NCI-H2227 (cell line): ENCODE measurements around the gene PPP1R1B.

Experiments used
- DNase-seq: peaks from one replicate; lab custom pipeline; 2025; ENCODE audit not compliant: unreplicated experiment; lab: John Stamatoyannopoulos, UW

The PPP1R1B gene

GRCh38 chr17:39666231-39666600 is 39.5 kb downstream of the PPP1R1B start:
- no peak for DNase-seq

DNA sequence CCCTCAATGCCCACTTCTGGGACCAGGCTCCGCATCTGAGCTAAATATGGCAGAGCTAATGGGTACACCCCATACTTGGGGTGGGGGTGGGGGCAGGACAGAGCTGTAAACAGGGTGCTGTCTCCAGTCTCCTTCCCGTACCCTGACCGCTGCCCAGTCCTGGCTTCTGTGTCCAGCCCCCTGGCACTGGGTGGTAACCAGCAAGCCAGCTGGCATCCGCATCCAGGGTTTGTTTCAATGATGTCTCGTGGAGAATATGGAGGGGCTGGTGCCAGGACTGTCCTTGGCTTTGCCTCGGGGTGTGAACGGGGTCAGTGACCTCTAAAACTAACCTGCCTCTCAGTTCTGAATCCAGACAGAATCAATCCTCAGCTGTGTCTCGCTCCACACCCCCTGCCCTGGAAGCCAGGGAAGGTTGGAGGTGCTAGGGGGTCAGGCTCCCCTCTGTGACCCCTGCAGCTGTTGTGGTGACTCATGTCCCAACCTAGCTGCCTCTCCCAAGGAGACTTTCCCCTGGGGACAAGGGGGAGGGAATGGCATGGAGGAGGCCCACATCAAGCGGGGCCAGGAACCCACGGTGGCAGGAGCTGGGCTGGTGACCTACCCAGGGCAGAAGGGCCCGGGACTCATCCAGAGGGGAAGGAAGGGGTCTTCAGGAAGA is 40.0 kb downstream of the PPP1R1B start:
- no peak for DNase-seq

DNA sequence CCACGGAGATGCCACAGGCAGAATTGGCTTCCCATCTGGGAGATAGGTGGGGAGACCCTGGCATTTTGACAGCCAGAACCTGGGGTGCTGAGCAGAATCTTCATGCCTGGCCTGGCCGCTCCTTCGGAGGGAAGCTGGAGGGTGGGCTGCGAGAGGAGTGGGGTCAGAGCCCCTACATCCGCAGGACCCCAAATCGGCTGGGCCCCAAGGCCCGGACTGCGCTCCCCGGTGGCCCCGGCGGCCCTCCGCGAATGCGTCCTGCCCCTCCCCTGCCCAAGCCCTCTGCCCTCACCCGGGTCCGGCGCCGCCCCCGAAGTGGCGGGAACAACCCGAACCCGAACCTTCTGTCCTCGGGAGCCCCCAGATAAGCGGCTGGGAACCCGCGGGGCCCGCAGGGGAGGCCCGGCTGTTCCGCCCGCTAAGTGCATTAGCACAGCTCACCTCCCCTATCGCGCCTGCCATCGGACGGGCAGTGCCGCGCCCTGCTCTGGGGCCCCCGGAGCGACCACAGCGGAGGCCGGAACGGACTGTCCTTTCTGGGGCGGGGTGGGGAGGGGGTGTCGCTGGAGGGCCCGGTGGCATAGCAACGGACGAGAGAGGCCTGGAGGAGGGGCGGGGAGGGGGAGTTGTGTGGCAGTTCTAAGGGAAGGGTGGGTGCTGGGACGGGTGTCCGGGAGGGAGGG is 40.7 kb downstream of the PPP1R1B start:
- DNase-seq = no peak

DNA sequence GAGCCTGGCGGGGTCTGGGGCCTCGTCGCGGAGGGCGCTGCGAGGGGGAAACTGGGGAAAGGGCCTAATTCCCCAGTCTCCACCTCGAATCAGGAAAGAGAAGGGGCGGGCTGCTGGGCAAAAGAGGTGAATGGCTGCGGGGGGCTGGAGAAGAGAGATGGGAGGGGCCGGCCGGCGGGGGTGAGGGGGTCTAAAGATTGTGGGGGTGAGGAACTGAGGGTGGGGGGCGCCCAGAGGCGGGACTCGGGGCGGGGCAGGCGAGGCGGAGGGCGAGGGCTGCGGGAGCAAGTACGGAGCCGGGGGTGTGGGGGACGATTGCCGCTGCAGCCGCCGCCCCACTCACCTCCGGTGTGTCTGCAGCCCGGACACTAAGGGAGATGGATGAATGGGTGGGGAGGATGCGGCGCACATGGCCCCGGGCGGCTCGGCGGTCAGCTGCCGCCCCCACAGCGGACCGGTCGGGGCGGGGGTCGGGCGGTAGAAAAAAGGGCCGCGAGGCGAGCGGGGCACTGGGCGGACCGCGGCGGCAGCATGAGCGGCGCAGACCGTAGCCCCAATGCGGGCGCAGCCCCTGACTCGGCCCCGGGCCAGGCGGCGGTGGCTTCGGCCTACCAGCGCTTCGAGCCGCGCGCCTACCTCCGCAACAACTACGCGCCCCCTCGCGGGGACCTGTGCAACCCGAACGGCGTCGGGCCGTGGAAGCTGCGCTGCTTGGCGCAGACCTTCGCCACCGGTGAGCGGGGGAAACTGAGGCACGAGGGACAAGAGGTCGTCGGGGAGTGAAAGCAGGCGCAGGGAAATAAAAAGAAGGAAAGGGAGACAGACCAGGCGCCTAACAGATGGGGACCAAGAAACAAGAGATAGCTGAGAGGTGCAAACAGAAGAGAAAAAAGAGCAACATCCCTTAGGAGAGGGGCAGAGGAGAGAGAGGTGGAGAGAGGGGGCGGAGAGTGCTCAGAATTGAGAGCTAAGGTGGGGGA is 41.5 kb downstream of the PPP1R1B start, which contains the start of gene PNMT:
Gene PNMT, plus strand, starts transcription at position 509 of the 980 bp plus-strand sequence. Its CDS starts 23 bp downstream, at position 532.
- peak; percentile 74 for DNase-seq

GRCh38 chr17:39669897-39670735 is 43.4 kb downstream of the PPP1R1B start:
- DNase-seq = no peak

DNA sequence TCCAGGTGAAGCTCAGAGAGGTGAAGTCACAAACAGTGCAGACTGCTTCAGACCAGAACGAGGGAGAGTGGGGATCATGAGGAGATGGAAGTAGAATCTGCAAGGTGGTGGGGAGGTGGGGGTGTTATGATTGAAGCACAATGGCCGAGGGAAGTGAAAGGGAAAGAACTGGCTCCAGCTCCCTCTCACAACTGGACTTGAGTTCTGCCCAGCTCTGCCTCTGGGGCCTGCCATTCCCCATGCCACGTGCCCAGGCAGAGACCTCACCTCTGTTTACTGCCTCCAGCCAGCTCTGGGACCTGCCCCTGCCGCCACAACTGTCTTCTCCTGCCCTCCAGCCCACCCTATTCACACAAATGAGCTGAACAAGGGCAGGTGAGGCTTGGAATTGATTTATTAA is 44.0 kb downstream of the PPP1R1B start:
- no peak for DNase-seq

DNA sequence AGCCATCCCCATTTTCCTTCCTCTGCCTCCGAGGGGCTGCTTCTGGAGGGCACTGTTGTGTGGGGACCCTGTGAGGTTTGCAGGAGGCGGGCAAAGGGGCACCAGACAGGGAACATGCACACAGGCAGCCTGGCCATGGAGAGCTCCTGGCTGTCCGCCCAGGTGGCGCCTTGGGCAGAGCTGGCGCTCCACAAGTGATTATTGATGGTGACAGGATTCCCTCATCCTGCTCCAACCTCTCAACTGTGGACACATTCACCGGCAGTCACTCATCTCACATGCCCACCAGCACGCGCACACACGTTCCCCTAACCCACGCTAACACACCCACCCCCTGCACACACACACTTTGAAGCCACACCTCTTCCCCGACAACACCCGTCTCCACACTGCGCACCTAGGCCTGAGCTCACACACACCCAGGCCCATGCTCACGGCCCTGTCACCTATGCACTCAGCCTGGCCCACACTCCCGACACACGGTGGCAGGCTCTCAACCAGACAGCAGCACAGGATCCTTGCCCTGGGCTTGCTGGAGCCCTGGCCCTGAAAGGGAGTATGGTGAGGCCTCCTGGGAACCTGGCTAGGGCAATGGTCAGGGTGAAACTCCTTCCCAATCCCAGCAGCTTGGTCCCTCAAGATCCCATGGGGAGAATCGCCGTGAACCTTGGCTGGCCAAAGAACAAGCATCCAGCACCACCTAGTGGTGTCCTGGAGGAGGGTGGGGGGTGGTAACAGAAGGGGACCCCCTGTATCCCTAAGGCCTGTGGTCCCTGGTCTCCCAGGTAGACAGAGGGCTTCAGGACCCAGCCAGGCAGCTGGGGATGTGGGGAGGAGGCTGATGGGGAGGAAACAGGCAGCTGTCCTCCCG is 45.1 kb downstream of the PPP1R1B start:
- DNase-seq = peak; percentile 38

DNA sequence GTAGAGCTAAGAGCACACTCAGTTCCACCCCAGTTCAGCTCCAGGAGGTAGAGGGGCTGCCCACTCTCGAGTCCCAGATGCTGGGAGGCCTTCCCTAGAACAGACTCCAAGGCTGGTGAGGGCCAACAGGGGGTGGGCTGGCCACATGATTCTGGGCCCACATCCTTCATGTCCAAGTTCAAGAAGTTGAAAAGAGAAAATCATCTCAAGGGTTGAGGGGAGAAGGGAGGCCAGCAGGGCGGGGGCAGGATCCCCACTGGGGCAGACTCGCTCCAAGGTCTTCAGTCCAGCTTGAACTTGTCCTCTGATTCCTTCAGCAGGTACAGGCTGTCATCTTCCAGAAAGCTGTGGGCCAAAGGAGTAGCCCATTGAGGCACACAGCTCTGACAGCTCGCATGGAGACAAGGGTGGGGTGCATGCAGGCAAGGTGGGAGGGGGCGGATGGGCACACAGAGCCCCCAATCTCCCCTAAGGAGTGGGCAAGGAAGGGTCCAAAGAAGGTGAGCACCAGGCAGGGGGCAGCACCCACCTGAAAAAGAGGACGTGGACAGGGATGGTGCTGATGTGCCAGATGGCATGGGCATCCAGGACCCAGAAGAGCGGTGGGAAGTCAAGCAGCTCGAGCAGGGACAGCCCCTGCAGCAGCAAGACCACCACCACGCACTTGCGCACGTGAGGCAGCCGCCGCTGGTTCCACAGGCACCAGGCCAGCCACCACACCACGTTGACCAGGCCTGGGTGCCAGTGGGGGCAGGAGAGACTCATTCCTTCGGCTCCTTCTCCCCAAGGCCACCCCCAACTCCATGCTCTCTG is 46.0 kb downstream of the PPP1R1B start:
- DNase-seq = no peak

- DNase-seq = no peak
These were observed 46.8 kb downstream of the PPP1R1B start for GRCh38 chr17:39673335-39674081.

DNA sequence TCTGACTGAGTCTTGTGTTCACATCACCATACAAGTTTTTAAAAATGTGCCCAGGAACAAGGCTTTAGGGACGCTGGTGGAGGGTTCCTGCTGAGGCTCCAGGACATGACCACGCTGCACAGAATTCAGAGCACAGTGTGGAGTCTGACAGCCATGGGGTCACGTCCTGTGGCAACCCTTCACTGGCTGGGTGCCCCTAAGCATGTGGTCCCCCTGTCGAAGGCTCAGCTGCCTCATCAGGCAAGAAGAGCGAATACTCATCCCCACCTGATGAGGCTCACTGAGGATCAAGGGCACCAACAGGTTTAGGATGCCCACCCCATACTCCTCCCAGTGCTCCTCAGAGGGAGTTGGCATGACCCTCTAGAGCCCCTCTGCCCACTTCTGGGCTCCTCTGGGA is 47.4 kb downstream of the PPP1R1B start:
- no peak for DNase-seq

DNA sequence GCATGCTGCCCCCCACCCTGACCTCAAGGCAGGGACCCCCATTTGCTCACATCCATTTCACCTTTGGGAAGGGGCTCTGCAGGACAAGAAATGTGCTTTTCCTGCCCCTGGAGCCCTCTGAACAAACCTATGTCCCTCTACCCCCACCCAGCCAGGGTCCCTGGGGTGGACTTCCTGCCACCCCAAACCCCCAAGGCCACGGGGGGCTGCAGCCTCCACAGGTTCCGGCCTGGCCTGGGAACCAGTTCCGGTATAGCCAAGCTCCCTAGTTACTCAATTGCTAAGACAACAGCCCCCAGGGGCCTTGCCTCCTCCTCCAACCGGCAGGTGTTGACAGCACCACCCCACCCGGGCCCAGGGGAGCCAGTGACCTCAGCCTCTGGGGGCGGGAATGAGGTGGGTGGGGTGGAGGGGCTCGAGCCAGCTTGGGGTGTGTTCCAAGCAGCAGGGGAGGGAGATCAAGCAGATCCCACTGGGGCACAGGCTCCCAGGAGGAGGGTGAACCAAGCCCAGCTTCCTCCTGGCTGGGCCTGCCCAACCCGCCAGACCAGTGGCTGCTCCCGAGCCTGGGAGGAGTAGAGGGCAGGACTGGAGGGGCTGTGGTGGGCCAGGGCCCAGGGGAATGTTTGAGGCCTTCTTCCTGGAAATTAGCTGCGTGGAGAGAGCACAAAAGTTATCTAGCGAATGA is 48.1 kb downstream of the PPP1R1B start:
- DNase-seq = no peak

DNA sequence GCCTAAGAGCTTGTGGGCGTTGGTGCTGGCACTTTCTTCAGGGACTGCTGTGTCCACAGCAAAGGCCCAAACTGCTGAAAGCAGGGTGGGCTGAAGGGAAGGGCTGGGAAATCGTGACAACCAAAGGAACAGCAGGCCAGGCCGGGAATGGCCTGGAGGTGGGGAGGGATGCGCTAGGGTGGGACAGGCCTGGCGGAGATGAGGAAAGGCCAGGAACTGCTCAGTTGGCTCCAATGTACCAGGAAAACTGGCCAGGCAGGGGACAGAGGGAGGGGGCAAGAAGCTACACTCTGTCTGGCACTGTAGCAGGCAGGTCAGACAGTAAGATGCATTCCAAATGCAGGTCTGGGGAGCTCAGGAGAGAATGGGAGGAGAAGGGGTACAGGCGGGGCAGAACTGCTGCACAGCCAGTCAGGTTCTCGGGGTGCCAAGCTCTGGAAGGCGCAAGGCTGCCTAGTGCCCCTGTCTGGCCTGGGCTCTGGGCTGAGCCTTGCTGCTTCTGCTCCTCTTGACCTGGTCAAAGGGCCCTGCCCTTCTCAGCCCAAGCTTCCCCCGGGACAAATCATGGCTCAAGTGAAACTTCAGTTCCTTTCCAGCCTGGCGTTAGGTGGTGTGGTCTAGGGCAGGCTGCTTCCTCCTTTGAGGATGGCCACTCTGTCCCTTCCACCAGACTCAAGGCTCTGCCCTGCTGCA is 48.8 kb downstream of the PPP1R1B start:
- DNase-seq = no peak

GRCh38 chr17:39676198-39676819 is 49.6 kb downstream of the PPP1R1B start:
- peak; percentile 45 for DNase-seq

DNA sequence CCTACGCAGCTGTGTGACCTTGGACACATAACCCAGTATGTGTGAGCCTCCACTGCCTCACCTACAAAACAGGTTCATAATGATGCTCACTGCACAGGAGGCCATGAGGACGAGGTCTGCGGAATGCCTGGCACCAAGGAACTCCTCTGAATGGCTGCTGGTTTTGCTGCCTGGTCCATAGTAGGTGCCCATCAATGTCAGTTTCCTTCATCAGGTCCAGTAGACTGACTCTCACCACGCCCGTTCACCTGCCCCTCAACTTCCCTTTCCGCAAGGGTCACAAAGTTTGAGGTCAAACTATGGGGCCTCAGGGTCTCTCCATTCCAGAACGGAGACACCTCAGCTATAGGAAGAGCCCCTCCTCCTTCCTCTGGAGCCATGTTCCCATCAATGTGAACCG is 50.3 kb downstream of the PPP1R1B start:
- DNase-seq = no peak

DNA sequence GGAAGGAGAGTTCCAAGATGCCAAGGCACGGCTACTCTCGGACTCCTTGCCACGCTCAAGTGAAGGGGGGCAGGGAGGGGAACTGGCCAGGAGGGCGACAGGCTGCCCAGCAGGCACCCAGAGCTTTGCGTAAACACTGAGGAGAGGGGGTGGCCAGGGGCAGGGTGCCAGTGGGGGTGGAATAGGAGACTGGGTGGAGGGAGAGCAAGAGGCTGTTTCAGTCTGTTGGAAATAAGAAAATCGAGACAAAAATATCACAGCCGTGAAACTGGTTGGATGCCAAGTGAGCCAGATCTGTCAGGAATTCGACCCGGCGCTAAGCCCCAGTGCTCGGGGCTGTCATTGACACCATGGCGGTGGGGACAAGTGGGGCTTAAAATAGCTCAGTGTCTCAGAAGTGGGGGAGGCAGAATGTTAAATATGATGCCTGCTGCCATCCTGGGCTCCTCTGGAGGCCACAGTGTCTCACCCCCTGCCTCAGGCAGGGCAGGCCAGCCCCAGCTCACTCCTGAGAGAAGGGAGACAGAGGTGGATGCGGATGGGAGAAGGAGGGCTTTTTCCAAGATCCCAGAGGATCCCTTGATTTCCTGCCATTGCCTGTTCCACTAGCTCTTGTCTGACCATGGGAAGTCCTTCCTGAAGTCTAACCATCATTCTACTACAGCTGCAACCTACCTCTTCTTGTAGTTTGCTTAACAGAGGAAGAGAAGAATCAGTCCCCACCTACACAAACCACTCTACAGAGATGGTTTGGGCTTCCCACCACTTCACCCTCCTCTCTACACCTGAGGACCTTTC is 51.0 kb downstream of the PPP1R1B start:
- no peak for DNase-seq
